AG04450 (cell line): ENCODE data around the gene KIAA1958. TPM values are rescaled to one million over a fixed set of nuclear protein-coding genes. Genes with fewer than 3 reads are reported as not detected.

Source experiments
- CTCF ChIA-PET: fragments of 300-600, 350-600 bp; formaldehyde crosslinking; extraction: SDS; loops from one replicate; lab custom pipeline; 2022; ENCODE audit warnings: antibody characterized with exemption, inconsistent platforms; lab: Charles Lee
- POLR2A ChIA-PET: fragments of 350-600 bp; formaldehyde crosslinking; extraction: SDS; loops from one replicate; lab custom pipeline; 2021; ENCODE audit warnings: antibody characterized with exemption, inconsistent platforms; lab: Yijun Ruan, JAX
- DNase-seq: peaks from one replicate; pipeline ENCODE4 v3.0.0-alpha.2; 2011; ENCODE audit warnings: low read depth, low spot score
- H3K27ac ChIP-seq: one replicate; pipeline ENCODE4 v1.5.1; 2012; ENCODE audit warnings: low read depth, low read length, control low read depth
- H3K27me3 ChIP-seq: one replicate; pipeline ENCODE4 v1.6.0; 2012; ENCODE audit warnings: low read length; ENCODE audit not compliant: control insufficient read depth, insufficient read depth
- H3K4me3 ChIP-seq: 2 replicates; pipeline ENCODE4 v1.5.1; 2011; ENCODE audit warnings: mild to moderate bottlenecking, low read depth, low read length, control low read depth
- H3K9me3 ChIP-seq: 2 replicates; pipeline ENCODE4 v1.5.1; 2012; ENCODE audit warnings: low read length; ENCODE audit not compliant: control insufficient read depth, insufficient read depth
- CTCF ChIP-seq: IDR thresholded peaks from 2 replicates; pipeline ENCODE4 v1.5.1; 2011; ENCODE audit warnings: low read depth, low read length, control low read depth, inconsistent platforms
- polyA plus RNA-seq: library from polyadenylated mRNA; depleted of rRNA; stranded (reverse); fragments of >200 nt; gene quantifications from 2 replicates; pipeline ENCODE4 v1.2.3, GENCODE V29; 2011

Gene KIAA1958
- polyA plus RNA-seq, 1 experiment, result 0.88 TPM

- H3K4me3 ChIP-seq, result no peak overlapping the region
- TF ChIP-seq CTCF, result no peak
- no peaks in the 10 kb centered on the region for H3K9me3 ChIP-seq
- peak; percentile 10 for DNase-seq
- no peaks in the 10 kb centered on the region for H3K27me3 ChIP-seq
- H3K27ac ChIP-seq, result peak overlapping the region; percentile 25
- ChIA-PET CTCF (no interaction called here), POLR2A (no interaction called here)
These were observed 39.3 kb upstream of the KIAA1958 start for GRCh38 chr9:112447283-112447761.

- no peak for TF ChIP-seq CTCF
- no peak overlapping the region for H3K27ac ChIP-seq
- ChIA-PET CTCF (interaction anchor here (0.6 kb wide), 1 partner anchor 25 kb away, joined by 3 read pairs; no protein-coding TSS in a partner anchor), POLR2A (no interaction called here)
- no peaks in the 10 kb centered on the region for H3K9me3 ChIP-seq
- H3K27me3 ChIP-seq, result no peaks in the 10 kb centered on the region
- no peak for DNase-seq
- H3K4me3 ChIP-seq, result no peak overlapping the region
These were observed 23.8 kb upstream of the KIAA1958 start for GRCh38 chr9:112462855-112463254.

- CTCF ChIA-PET, result no interaction called here
These were observed 21.3 kb upstream of the KIAA1958 start for GRCh38 chr9:112465352-112465751.

GRCh38 chr9:112472996-112473395 lies 13.6 kb upstream of the KIAA1958 start:
- Histone ChIP-seq H3K9me3 (no peaks in the 10 kb centered on the region), H3K27ac (no peak overlapping the region), H3K4me3 (no peak overlapping the region), H3K27me3 (no peaks in the 10 kb centered on the region)
- ChIA-PET CTCF (interaction anchor here (0.6 kb wide), 1 partner anchor 433 kb away, joined by 3 read pairs; no protein-coding TSS in a partner anchor), POLR2A (no interaction called here)
- no peak for DNase-seq
- no peak for TF ChIP-seq CTCF

More at GRCh38 chr9:112465352-112465751, 21.3 kb upstream of the KIAA1958 start:
- H3K27me3 ChIP-seq, result no peaks in the 10 kb centered on the region
- no peak for DNase-seq
- POLR2A ChIA-PET, result interaction anchor here (0.6 kb wide), 1 partner anchor 168 kb away, joined by 3 read pairs; no protein-coding TSS in a partner anchor
- H3K27ac ChIP-seq, result no peak overlapping the region
- H3K9me3 ChIP-seq, result no peaks in the 10 kb centered on the region
- H3K4me3 ChIP-seq, result no peak overlapping the region
- TF ChIP-seq CTCF, result no peak

- no peak for TF ChIP-seq CTCF
- Histone ChIP-seq H3K27me3 (no peaks in the 10 kb centered on the region), H3K9me3 (no peaks in the 10 kb centered on the region), H3K4me3 (no peak overlapping the region), H3K27ac (no peak overlapping the region)
- DNase-seq, result no peak
- POLR2A ChIA-PET, result no interaction called here
- CTCF ChIA-PET, result no interaction called here
These were observed 12.6 kb upstream of the KIAA1958 start for GRCh38 chr9:112473986-112474385.
